ENCODE measurements around the gene ANKRD18A. TPM values are rescaled to one million over a fixed set of nuclear protein-coding genes. Genes with fewer than 3 reads are reported as not detected.

ANKRD18A gene
- not detected in 2 replicates for total RNA-seq

GRCh38 chr9:38620483-38621433 lies at the start of gene ANKRD18A:
Gene ANKRD18A, minus strand, starts transcription at chr9:38620596. Its CDS starts 311 bp downstream, at chr9:38620285.

Other genes with a start within 250 kb of the ANKRD18A start
- 18.4 and 44.8 TPM in 2 replicates for gene ALDH1B1, start 227.9 kb downstream of the ANKRD18A start, total RNA-seq
- gene IGFBPL1, start 196.1 kb downstream of the ANKRD18A start, total RNA-seq: 0.20 TPM in 1 of 2 replicates, not detected in the other
- not detected in 2 replicates for gene FAM240B, start 99.5 kb upstream of the ANKRD18A start, total RNA-seq

Measured in smooth muscle cell of the pulmonary artery (primary cell).